ENCODE measurements around the gene FGD5.

DNA sequence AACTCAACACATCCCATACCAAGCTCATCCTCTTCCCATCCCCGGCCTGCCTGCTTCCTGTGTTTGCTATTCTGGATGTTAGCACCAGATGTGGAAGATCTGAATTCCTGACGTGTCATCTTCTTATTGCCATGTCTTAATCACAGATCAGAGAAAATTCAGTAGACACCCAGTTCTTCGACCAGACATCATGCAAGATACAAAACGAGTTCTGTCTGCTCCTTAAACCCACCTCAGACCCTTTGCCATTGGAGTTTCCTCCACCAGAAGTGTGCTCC, 52.0 kb downstream of the FGD5 start:
- TF ChIP-seq, protein P1, sequence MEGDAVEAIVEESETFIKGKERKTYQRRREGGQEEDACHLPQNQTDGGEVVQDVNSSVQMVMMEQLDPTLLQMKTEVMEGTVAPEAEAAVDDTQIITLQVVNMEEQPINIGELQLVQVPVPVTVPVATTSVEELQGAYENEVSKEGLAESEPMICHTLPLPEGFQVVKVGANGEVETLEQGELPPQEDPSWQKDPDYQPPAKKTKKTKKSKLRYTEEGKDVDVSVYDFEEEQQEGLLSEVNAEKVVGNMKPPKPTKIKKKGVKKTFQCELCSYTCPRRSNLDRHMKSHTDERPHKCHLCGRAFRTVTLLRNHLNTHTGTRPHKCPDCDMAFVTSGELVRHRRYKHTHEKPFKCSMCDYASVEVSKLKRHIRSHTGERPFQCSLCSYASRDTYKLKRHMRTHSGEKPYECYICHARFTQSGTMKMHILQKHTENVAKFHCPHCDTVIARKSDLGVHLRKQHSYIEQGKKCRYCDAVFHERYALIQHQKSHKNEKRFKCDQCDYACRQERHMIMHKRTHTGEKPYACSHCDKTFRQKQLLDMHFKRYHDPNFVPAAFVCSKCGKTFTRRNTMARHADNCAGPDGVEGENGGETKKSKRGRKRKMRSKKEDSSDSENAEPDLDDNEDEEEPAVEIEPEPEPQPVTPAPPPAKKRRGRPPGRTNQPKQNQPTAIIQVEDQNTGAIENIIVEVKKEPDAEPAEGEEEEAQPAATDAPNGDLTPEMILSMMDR (IDR thresholded peaks at IDR 0.05) = no peak
- no peak for TF ChIP-seq EZH2phosphoT487 (IDR thresholded peaks at IDR 0.05)
- no peak for TF ChIP-seq EZH2 (IDR thresholded peaks at IDR 0.05)

All from neural progenitor cell (in vitro differentiated cells).